ENCODE results near the gene CCDC28A.

Gene CCDC28A

DNA sequence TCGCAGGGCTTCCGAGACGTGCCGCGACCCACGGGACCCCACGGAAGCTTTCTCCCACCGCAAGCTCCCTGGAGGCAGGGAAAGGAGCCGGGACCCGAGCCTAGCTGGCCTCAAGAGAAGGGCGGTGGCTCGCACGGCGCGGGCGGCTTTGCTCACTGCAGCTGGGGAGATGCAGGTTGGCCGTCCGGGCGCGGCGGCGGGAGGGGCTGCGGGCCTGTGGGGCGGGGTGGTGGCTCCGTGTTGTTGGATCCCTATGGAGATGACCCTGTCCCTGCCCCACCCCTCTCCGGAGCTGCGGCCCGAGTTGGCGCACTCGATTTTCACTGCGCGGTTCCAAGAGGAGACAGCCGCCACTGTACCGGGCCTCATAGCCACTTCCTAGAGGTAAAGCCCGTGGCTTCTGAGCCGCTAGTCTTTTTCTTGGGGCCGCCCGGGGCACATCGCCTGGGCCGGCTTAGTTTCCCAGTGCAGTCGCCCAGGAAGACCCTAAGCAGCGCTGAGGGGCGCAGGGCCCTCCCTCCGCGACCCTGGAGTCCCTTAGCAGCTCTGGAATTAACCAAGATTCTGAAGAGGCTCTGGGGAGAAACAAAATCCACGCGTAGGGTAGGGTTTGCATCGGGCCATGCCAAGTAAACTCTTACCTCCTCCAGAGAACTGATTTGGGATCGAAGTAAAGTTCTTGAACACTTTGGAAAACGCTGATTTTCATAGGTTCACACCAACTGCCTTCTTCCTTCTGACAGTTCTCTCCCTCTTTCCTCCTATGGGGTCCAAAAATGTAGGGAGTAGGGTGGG, 22.4 kb downstream of the CCDC28A start, which contains the start of gene ECT2L:
Gene ECT2L (plus strand): TSS at position 279 of the 795 bp plus-strand sequence. CDS start 17,188 bp downstream, outside the sequence.
- DNase-seq (ENCODE audit: low spot score) = no peak

- DNase-seq (ENCODE audit: low spot score) = no peak
Observed at GRCh38 chr6:138796771-138797170, 23.2 kb downstream of the CCDC28A start.

GRCh38 chr6:138797806-138798446, 24.4 kb downstream of the CCDC28A start:
- DNase-seq (ENCODE audit: low spot score) = no peak

DNA sequence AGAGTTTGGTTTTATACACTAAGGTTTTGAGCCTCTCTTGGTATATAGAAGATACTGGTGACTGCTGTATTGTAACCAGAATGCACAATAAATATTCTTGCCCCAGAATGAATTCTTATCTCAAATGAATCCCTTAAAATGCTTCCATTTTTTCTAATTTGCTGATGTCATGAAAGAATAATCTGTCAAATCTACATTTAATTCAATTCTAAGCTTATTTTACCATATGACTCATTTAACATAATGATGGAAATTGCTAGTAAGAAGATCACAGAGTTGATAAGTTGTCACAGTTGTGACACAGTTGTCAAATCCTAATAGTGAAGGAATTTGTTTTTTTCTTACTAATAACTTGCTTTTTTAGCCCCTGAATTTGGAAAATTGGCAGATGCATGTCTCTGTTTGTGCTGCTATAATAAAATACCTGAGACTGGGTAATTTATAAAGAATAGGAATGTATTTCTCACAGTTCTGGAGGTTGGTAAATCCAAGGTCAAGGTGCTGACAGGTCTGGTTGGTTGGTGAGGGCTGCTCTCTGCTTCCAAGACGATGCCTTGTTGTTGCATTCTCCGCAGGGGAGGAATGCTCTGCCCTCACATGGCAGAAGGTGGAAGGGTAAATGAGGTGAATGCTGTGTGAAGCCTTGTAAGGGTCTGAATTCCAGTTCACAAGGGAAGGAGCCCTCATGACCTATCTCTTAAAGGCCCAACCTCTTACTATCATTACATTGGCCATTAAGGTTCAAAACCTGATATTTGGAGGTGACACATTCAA, 27.0 kb downstream of the CCDC28A start:
- no peak for DNase-seq (ENCODE audit: low spot score)

GRCh38 chr6:138803331-138803730, 29.8 kb downstream of the CCDC28A start:
- no peak for DNase-seq (ENCODE audit: low spot score)

DNA sequence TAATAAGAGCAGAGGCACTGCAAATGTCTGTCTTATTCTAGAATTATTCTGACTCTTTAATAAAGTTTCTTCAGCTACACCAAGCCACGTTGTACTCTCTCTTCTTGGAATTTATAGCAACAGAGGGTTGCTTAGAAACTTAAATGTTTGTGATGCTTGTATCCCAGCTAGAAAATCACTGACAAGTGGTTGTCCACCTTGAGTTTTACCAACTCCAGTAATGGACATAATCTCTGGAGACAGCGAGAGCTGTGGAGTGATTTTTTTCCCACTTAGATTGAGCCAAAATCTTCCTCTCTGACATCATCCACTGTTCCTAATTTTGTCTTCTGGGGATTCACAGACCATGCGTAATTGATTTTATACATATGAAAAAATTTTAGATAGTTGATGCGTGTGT, 30.3 kb downstream of the CCDC28A start:
- no peak for DNase-seq (ENCODE audit: low spot score)

GRCh38 chr6:138805016-138805765, 31.6 kb downstream of the CCDC28A start:
- no peak for DNase-seq (ENCODE audit: low spot score)

GRCh38 chr6:138806889-138807288, 33.3 kb downstream of the CCDC28A start:
- no peak for DNase-seq (ENCODE audit: low spot score)

- no peak for DNase-seq (ENCODE audit: low spot score)
Observed at GRCh38 chr6:138809677-138810076, 36.1 kb downstream of the CCDC28A start.

DNA sequence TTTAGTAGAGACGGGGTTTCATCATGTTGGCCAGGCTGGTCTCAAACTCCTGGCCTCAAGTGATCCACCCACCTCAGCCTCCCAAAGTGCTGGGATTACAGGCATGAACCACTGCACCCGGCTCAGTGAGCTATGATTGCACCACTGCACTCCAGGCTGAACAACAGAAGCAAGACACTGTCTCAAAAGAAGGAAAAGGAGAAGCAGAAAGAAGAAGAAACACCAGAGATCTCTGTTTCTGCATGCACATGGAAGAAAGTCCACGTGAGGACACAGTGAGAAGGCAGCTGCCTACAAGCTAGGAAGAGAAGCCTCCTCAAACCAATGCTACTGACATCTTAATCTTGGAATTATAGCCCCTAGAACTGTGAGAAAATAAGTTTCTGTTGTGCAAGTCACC, 38.3 kb downstream of the CCDC28A start:
- no peak for DNase-seq (ENCODE audit: low spot score)

- DNase-seq (ENCODE audit: low spot score) = no peak
Observed at GRCh38 chr6:138814179-138814834, 40.7 kb downstream of the CCDC28A start.

DNA sequence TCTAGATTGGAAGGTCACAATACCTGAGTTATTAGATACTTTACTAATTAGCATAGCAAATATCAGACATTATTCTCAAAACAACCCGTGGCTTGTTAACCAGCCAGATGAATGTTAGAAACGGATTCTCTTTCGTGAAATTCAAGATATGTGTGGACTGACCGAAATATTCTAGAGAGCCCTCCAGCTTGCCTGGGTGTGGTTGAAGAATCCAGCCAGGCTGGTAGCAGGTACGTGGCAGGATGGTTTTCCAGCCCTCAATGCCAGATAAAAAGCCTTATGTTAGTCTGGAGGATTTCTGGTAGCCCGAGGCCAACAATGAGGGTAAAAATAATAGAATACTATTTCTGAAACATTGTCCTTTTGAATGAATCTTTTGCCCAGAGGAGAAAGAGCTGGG, 41.7 kb downstream of the CCDC28A start:
- no peak for DNase-seq (ENCODE audit: low spot score)

DNA sequence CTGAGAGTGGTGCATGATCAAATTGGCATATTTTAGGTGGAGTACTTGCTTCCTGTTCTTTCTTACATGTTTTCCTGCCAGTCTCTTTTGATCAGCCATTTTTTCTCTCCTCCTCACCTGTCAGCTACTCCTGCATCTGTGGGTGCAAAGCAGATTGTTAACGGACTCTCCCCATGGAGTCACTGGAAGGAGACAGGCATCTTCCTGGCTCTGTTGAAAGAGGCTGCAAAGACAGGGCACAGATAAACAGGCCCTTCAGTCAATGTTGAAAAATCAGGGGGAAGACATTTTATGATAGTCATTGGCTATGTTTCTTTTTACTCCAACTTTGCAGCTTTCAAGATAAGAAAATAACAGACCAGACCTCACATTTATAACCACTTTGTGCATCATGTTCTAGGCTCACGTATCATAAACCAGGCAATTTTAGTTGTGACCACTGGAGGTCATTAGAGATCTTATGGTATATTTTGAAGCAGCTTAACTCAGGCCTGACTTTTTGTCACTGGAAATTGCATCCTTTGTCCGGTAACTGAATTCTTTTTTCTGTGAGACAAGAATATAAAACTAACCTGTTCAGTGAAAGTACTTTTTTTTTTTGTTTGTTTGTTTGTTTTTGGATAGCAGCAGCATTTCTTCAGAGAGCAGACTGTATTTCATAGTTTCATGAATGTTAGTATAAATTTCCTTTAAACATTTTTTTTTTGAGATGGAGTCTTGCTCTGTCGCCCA, 42.4 kb downstream of the CCDC28A start:
- no peak for DNase-seq (ENCODE audit: low spot score)

- DNase-seq (ENCODE audit: low spot score) = no peak
Observed at GRCh38 chr6:138817799-138818198, 44.2 kb downstream of the CCDC28A start.

DNA sequence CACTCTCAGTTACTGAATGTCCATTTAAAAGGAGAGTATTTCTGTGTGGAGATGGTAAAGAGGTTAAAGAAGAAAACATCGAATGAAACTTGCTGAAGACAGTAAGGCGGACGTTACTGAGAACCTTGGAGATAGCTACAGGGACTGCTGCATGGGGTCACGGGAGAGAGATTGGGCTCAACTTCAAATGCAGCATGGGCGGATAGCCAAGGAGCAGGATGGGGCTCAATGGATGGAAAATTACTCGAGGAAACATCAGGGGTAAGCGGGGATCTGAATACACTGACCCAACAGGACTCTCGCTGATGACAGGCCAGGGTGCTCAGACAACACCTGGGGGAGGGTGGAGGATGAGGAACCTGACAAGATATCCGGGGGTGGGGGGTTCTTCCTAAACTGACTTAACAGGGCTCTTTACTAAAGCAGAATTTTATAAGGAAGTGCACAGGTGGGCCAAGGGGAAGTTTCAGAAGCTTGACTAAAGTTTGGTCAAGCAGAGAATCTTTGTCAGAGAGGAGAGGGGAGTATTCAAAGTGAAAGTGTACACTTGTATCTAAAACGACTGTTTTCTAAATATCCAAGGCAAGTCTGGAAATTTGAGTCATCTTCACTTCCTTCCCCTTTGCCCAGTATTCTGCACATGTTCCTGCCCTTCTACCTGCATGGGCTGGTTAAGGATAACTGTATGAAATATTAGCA, 45.1 kb downstream of the CCDC28A start:
- DNase-seq (ENCODE audit: low spot score) = no peak

- DNase-seq (ENCODE audit: low spot score) = no peak
Observed at GRCh38 chr6:138821519-138821918, 48.0 kb downstream of the CCDC28A start.

GRCh38 chr6:138824482-138825144, 51.0 kb downstream of the CCDC28A start:
- DNase-seq (ENCODE audit: low spot score) = no peak

DNA sequence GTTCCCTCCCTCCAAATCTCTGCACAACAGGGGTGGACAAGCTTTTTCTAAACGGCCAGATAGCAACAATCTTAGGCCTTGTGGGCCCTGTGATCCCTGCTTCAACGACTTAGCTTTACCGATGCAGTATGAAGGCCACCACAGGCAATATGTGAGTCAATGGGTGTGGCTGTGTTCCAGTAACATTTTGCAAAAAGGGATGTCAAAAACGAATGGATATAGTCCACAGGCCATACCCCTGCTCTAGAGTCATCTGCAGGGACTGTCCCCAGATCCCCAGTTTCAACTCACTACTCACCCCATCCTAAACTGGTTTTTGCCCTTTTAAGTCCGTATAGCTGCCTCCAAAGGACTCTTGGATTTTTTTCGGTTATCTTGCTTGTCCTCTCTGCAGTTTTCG, 56.7 kb downstream of the CCDC28A start:
- no peak for DNase-seq (ENCODE audit: low spot score)

DNA sequence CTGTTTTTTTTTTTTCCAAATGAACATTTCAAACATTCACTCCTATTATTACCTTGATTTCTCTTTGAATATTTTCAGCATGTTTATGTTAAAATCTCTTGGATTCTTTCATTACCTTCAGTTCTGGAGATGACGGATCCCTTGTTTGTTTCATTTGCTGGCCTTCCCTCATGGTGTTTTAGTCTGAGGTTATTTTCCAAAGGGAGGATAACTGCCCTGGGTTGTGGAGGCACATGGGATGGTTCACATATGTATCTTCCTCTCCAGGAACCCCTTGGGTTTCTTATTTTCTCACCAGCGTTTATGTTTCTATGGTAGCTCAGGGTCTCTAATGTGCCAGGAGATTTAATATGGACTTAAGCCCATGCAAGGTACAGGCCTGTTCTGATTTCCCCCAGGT, 58.6 kb downstream of the CCDC28A start:
- DNase-seq (ENCODE audit: low spot score) = no peak

All from HuH-7.5 (cell line).